Measurements from ENCODE around the gene COIL. TPM values are rescaled to one million over a fixed set of nuclear protein-coding genes. Genes with fewer than 3 reads are reported as not detected.

Gene COIL
- total and polyA plus RNA-seq, 2 of the 13 experiments (the other 11 are each of a cell fraction or from before 2014, with no cell fraction given): 8.1 to 29.4 TPM

GRCh38 chr17:56977673-56978395 lies 17.0 kb upstream of the COIL start, which contains the start of gene SCPEP1 (continued):
- TF ChIP-seq EP300 (IDR thresholded peaks at IDR 0.05; ENCODE audit: low read depth in 2 of 2, low read length in 2 of 2) (no peak), EP300 (CRISPR knock-in tag; IDR thresholded peaks at IDR 0.05; ENCODE audit: borderline replicate concordance) (no peak), ZNF230 (CRISPR knock-in tag; IDR thresholded peaks at IDR 0.05) (no peak), RCOR2 (CRISPR knock-in tag; IDR thresholded peaks at IDR 0.05) (no peak), BORCS8-MEF2B (CRISPR knock-in tag; IDR thresholded peaks at IDR 0.05) (0 out of 2 replicates have a peak, but pooled peaks have one; percentile 51), NFIB (CRISPR knock-in tag; IDR thresholded peaks at IDR 0.05; ENCODE audit: borderline replicate concordance) (no peak), ZNF281 (CRISPR knock-in tag; IDR thresholded peaks at IDR 0.05; ENCODE audit: borderline replicate concordance) (no peak), ZNF331 (CRISPR knock-in tag; IDR thresholded peaks at IDR 0.05) (no peak), ZNF710 (CRISPR knock-in tag; IDR thresholded peaks at IDR 0.05; ENCODE audit: borderline replicate concordance) (no peak), HOXA3 (CRISPR knock-in tag; IDR thresholded peaks at IDR 0.05) (peak; percentile 40), MIXL1 (CRISPR knock-in tag; IDR thresholded peaks at IDR 0.05) (no peak), SP140L (CRISPR knock-in tag; IDR thresholded peaks at IDR 0.05; ENCODE audit: borderline replicate concordance) (0 out of 2 replicates have a peak, but pooled peaks have one; percentile 30), PCBP2 (optimal IDR thresholded peaks at IDR 0.05; ENCODE audit: low read depth, low read length, poor library complexity, severe bottlenecking) (no peak), ZC3H4 (CRISPR knock-in tag; IDR thresholded peaks at IDR 0.05; ENCODE audit: borderline replicate concordance) (no peak), ARNT (IDR thresholded peaks at IDR 0.05) (no peak), SOX13 (IDR thresholded peaks at IDR 0.05) (no peak), SOX13 (CRISPR knock-in tag; conservative IDR thresholded peaks at IDR 0.05 in 1 of 2, IDR thresholded peaks at IDR 0.05 in 1 of 2) (0 out of 4 replicates have a peak, but pooled peaks of 1 of the 2 experiments have one; percentile 28), NFE2 (CRISPR knock-in tag; IDR thresholded peaks at IDR 0.05) (no peak), ZNF335 (CRISPR knock-in tag; IDR thresholded peaks at IDR 0.05) (no peak), ZFAT (CRISPR knock-in tag; conservative IDR thresholded peaks at IDR 0.05) (no peak), HMGA1 (CRISPR knock-in tag; conservative IDR thresholded peaks at IDR 0.05) (no peak), ESRRA (CRISPR knock-in tag; IDR thresholded peaks at IDR 0.05; ENCODE audit: low read depth) (no peak)
- TF ChIP-seq, protein P1, sequence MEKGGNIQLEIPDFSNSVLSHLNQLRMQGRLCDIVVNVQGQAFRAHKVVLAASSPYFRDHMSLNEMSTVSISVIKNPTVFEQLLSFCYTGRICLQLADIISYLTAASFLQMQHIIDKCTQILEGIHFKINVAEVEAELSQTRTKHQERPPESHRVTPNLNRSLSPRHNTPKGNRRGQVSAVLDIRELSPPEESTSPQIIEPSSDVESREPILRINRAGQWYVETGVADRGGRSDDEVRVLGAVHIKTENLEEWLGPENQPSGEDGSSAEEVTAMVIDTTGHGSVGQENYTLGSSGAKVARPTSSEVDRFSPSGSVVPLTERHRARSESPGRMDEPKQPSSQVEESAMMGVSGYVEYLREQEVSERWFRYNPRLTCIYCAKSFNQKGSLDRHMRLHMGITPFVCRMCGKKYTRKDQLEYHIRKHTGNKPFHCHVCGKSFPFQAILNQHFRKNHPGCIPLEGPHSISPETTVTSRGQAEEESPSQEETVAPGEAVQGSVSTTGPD (CRISPR knock-in tag; IDR thresholded peaks at IDR 0.05): no peak
- TF ChIP-seq, protein P2, sequence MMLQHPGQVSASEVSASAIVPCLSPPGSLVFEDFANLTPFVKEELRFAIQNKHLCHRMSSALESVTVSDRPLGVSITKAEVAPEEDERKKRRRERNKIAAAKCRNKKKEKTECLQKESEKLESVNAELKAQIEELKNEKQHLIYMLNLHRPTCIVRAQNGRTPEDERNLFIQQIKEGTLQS (CRISPR knock-in tag; IDR thresholded peaks at IDR 0.05): no peak
- TF ChIP-seq, protein P3, sequence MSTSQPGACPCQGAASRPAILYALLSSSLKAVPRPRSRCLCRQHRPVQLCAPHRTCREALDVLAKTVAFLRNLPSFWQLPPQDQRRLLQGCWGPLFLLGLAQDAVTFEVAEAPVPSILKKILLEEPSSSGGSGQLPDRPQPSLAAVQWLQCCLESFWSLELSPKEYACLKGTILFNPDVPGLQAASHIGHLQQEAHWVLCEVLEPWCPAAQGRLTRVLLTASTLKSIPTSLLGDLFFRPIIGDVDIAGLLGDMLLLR (CRISPR knock-in tag; IDR thresholded peaks at IDR 0.05): no peak
